ENCODE results near the gene DNAH12.

GRCh38 chr3:57402675-57403074 lies 141.5 kb downstream of the DNAH12 start:
- no peak for TF ChIP-seq POLR2A (IDR thresholded peaks at IDR 0.05; ENCODE audit: borderline replicate concordance, extremely low read depth, insufficient read depth, insufficient read length)
- no peak for TF ChIP-seq TCF7L2 (IDR thresholded peaks at IDR 0.05; ENCODE audit: borderline replicate concordance, extremely low read depth, insufficient read depth, insufficient read length)
- TF ChIP-seq EGR1 (IDR thresholded peaks at IDR 0.05; ENCODE audit: low read depth) = no peak
- no peak for TF ChIP-seq CTCF (IDR thresholded peaks at IDR 0.05 in 2 of 3, conservative IDR thresholded peaks at IDR 0.05 in 1 of 3; ENCODE audit: borderline replicate concordance in 1 of 3, insufficient read depth in 1 of 3, low read depth in 2 of 3, low read length in 2 of 3)
- TF ChIP-seq POLR2AphosphoS5 (IDR thresholded peaks at IDR 0.05; ENCODE audit: low read depth, low read length) = no peak

Measured in HCT116 (cell line).